HL-60 (cell line): Measurements from ENCODE around the gene EHD4.

Source experiments
- DNase-seq, 2 experiments: peaks; one replicate each; pipeline ENCODE4 v3.0.0-alpha.2; 2010 to 2020; ENCODE audit warnings: low read depth in 1 of 2, low spot score in 1 of 2
- H3K27ac ChIP-seq: fragments of 250-450 bp; sonication (Bioruptor Pico); replicated peaks from 2 replicates; pipeline ENCODE4 v1.5.1; 2020; ENCODE audit warnings: mild to moderate bottlenecking, moderate library complexity
- H3K27me3 ChIP-seq: fragments of 250-450 bp; sonication (Bioruptor Pico); 2 replicates; pipeline ENCODE4 v1.5.1; 2021; ENCODE audit warnings: mild to moderate bottlenecking, moderate library complexity; ENCODE audit not compliant: insufficient read depth, poor library complexity, severe bottlenecking
- H3K4me3 ChIP-seq: replicated peaks from 2 replicates; pipeline ENCODE4 v1.5.1; 2011; ENCODE audit warnings: mild to moderate bottlenecking, control low read depth, low read length; ENCODE audit not compliant: insufficient read depth
- GABPA ChIP-seq: IDR thresholded peaks from 2 replicates; pipeline ENCODE4 v1.6.1; 2012; ENCODE audit warnings: low read depth
- POLR2AphosphoS5 ChIP-seq: IDR thresholded peaks from 2 replicates; pipeline ENCODE4 v1.6.1; 2012; ENCODE audit warnings: low read depth
- SPI1 ChIP-seq: IDR thresholded peaks from 2 replicates; pipeline ENCODE4 v1.6.1; 2012; ENCODE audit warnings: low read depth, mild to moderate bottlenecking, borderline replicate concordance
- TF ChIP-seq, protein P1 (sequence below): IDR thresholded peaks from one replicate; pipeline ENCODE4 v1.5.1; 2011; ENCODE audit warnings: low read length, control low read depth, inconsistent platforms; ENCODE audit not compliant: insufficient read depth
- TF ChIP-seq, protein P2 (sequence below): IDR thresholded peaks from 2 replicates; pipeline ENCODE4 v1.6.1; 2012; ENCODE audit warnings: low read depth; ENCODE audit not compliant: insufficient replicate concordance

Gene EHD4

DNA sequence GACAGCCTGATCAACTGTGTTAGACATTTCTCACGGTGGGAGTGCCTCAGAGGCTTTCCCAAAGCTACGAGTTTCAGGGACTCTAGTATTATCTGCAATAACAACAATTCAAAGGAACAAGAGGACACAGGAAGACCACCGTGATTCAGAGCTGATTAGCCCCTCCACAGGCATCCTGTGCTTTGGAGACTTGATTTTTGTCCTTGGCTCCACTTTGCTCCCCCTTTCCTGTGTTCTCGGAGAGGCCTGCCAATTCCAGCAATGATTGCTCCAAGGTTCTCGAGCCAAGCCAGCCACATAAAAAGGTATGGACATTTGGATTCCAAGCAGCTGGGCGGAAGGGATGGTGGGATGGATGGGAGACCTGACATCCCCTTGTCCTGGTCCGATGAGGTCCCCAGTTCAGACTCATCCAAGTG, 14.3 kb downstream of the EHD4 start:
- no peak for TF ChIP-seq SPI1
- no peak for DNase-seq
- H3K27me3 ChIP-seq = no peaks in the 10 kb centered on the region
- no peak overlapping the region for H3K4me3 ChIP-seq
- H3K27ac ChIP-seq = no peak overlapping the region

DNA sequence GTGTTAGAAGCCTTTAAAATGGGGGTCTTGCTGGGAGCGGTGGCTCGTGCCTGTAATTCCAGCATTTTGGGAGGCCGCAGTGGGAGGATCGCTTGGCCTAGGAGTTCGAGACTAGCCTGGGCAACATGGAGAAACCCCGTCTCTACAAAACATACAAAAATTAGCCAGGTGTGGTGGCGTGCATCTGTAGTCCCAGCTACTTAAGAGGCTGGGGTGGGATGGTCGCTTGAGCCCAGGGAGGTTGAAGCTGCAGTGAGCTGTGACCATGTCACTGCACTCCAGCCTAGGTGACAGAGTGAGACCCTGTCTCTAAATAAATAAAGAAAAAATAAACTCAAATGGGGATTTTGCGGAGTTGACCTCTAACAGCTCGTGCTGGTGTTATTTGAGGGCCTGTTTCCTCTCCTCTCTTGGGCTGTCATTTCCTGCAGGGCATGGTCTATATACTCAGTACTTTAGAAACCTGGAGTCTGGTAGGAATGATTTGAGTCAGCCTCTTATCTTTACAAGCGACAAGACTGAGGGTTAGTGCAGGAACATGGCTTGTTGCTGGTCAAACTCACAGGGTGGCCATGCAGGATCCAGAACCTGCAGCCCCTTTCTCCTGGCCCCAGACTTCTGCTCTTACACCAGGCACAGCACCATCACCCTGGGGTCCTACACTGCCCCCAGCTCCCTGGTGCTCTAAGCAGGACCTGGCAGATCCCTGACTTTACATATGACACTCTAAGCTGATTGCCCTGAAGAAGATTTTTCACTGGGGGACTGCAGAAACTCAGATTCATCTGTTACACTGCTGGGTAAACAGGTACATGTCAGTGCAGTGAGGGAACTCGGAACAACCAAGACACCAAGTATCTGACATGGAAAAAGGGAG, 15.1 kb downstream of the EHD4 start:
- H3K27ac ChIP-seq = no peak overlapping the region
- H3K4me3 ChIP-seq = no peak overlapping the region
- no peaks in the 10 kb centered on the region for H3K27me3 ChIP-seq
- TF ChIP-seq GABPA = no peak
- TF ChIP-seq, protein P1, sequence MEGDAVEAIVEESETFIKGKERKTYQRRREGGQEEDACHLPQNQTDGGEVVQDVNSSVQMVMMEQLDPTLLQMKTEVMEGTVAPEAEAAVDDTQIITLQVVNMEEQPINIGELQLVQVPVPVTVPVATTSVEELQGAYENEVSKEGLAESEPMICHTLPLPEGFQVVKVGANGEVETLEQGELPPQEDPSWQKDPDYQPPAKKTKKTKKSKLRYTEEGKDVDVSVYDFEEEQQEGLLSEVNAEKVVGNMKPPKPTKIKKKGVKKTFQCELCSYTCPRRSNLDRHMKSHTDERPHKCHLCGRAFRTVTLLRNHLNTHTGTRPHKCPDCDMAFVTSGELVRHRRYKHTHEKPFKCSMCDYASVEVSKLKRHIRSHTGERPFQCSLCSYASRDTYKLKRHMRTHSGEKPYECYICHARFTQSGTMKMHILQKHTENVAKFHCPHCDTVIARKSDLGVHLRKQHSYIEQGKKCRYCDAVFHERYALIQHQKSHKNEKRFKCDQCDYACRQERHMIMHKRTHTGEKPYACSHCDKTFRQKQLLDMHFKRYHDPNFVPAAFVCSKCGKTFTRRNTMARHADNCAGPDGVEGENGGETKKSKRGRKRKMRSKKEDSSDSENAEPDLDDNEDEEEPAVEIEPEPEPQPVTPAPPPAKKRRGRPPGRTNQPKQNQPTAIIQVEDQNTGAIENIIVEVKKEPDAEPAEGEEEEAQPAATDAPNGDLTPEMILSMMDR = no peak
- TF ChIP-seq, protein P2, sequence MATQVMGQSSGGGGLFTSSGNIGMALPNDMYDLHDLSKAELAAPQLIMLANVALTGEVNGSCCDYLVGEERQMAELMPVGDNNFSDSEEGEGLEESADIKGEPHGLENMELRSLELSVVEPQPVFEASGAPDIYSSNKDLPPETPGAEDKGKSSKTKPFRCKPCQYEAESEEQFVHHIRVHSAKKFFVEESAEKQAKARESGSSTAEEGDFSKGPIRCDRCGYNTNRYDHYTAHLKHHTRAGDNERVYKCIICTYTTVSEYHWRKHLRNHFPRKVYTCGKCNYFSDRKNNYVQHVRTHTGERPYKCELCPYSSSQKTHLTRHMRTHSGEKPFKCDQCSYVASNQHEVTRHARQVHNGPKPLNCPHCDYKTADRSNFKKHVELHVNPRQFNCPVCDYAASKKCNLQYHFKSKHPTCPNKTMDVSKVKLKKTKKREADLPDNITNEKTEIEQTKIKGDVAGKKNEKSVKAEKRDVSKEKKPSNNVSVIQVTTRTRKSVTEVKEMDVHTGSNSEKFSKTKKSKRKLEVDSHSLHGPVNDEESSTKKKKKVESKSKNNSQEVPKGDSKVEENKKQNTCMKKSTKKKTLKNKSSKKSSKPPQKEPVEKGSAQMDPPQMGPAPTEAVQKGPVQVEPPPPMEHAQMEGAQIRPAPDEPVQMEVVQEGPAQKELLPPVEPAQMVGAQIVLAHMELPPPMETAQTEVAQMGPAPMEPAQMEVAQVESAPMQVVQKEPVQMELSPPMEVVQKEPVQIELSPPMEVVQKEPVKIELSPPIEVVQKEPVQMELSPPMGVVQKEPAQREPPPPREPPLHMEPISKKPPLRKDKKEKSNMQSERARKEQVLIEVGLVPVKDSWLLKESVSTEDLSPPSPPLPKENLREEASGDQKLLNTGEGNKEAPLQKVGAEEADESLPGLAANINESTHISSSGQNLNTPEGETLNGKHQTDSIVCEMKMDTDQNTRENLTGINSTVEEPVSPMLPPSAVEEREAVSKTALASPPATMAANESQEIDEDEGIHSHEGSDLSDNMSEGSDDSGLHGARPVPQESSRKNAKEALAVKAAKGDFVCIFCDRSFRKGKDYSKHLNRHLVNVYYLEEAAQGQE = no peak
- TF ChIP-seq POLR2AphosphoS5 = no peak
- no peak for TF ChIP-seq SPI1
- no peak for DNase-seq

DNA sequence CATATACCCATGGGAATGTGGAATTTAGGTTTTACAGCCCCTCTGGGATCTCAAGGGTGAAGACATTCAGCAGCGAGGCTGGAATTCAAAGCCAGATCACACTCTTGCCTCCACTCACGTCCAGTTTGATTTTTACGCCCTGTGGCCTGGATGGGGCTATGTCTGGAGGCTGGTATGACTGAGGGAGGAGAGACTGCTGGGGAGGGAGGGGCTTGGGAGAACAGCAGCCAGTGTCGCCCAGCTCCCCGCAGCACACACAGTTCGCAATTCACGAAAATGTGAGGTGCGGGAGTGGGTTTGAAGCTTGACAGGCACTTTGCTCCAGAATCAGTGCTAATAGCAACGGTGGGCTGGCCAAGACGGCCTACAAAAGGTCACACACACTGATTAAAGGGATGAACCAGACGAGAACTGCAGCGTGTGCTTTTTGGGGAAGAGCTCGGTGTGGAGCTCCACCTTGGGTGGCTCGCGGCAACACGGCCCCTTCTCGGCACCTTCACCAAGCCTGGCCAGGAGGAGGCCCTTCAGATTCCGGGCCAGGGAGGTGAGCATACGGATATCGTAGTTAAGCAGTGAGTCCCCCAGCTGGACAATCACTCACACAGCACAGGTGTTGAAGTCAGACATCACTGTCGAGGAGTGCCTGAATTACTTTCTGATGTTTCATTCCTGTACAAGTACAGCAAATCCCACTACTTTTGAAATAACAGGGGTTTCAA, 16.4 kb downstream of the EHD4 start:
- H3K27ac ChIP-seq = no peak overlapping the region
- no peaks in the 10 kb centered on the region for H3K27me3 ChIP-seq
- DNase-seq = no peak
- TF ChIP-seq, protein P2 = no peak
- TF ChIP-seq GABPA (no peak), SPI1 (no peak), POLR2AphosphoS5 (no peak)
- TF ChIP-seq, protein P1 = no peak
- no peak overlapping the region for H3K4me3 ChIP-seq

DNA sequence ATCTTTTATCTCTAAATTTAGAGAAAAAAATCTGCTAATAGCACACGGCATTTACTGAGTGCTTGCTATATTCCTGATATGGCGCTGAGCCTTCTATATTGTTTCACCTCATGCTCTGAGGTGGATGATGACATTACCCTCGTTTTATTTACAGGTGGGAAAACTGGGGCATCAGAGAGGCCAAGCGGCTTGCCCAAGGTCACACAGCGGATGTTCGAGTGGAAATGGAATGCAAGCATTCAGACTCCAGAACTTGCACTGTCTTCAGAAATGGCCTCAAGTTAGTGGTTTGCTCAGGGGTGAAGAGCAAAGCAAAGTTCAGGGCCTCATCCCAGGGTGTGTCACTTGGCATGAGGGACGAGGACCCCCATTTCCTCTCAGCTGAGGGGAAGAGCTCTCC, 17.3 kb downstream of the EHD4 start:
- DNase-seq = no peak
- Histone ChIP-seq H3K4me3 (no peak overlapping the region), H3K27me3 (no peaks in the 10 kb centered on the region), H3K27ac (no peak overlapping the region)
- no peak for TF ChIP-seq POLR2AphosphoS5
- TF ChIP-seq GABPA = no peak
- TF ChIP-seq, protein P1 = no peak
- no peak for TF ChIP-seq SPI1
- TF ChIP-seq, protein P2 = no peak
